Transverse colon (tissue), 3 donors: ENCODE results near the gene OGG1.

ENCODE experiments used
- POLR2A ChIP-seq: fragments of 450-650 bp; IDR thresholded peaks from one replicate; pipeline ENCODE4 v1.6.1; 2016; ENCODE audit warnings: antibody characterized with exemption, mild to moderate bottlenecking, moderate library complexity
- POLR2AphosphoS5 ChIP-seq, 3 donors: sonication (generic); formaldehyde crosslinking; IDR thresholded peaks; one replicate each; pipeline ENCODE4 v1.6.1; 2016; ENCODE audit warnings: antibody characterized with exemption in 3 of 3

- no peak for TF ChIP-seq POLR2AphosphoS5 (IDR thresholded peaks at IDR 0.05)
- TF ChIP-seq POLR2A = no peak
Observed at GRCh38 chr3:9717563-9717962, 32.2 kb upstream of the OGG1 start.
